Sigmoid colon (tissue), 7 donors: ENCODE results near the gene PLCL1. TPM values are rescaled to one million over a fixed set of nuclear protein-coding genes. Genes with fewer than 3 reads are reported as not detected.

Experiments
- DNase-seq: peaks from one replicate; pipeline ENCODE4 v3.0.0-alpha.2; 2019
- H3K27ac ChIP-seq, 4 donors: fragments of 200-600 bp; sonication (generic); one replicate each; pipeline ENCODE4 v1.5.1; 2016 to 2019; ENCODE audit warnings: mild to moderate bottlenecking in 1 of 4
- H3K27me3 ChIP-seq, 3 donors: fragments of 200-600 bp; sonication (generic); one replicate each; pipeline ENCODE4 v1.5.1; 2019; ENCODE audit warnings: mild to moderate bottlenecking in 1 of 3
- H3K36me3 ChIP-seq, 4 donors: fragments of 200-600 bp; sonication (generic); one replicate each; pipeline ENCODE4 v1.5.1; 2016 to 2019
- H3K4me1 ChIP-seq, 4 donors: fragments of 200-600 bp; sonication (generic); one replicate each; pipeline ENCODE4 v1.5.1; 2017 to 2019
- H3K4me3 ChIP-seq, 4 donors: fragments of 200-600 bp; sonication (generic); one replicate each; pipeline ENCODE4 v1.5.1; 2017 to 2019; ENCODE audit warnings: mild to moderate bottlenecking in 2 of 4, moderate library complexity in 1 of 4
- H3K9me3 ChIP-seq, 4 donors: fragments of 200-600 bp in 3 of 4; sonication (generic) in 3 of 4; one replicate each; pipeline versions ENCODE4 v1.5.1 to v1.6.1; 2013 to 2019
- CTCF ChIP-seq, 4 experiments: fragments of 450-650 bp in 3 of 4; fragments of 200-600 bp in 1 of 4; IDR thresholded peaks; one replicate each; pipeline ENCODE4 v1.5.1; 2016 to 2019; ENCODE audit warnings: antibody characterized with exemption in 4 of 4, mild to moderate bottlenecking in 3 of 4, moderate library complexity in 2 of 4
- EP300 ChIP-seq, 4 donors: sonication (generic); formaldehyde crosslinking; IDR thresholded peaks; one replicate each; pipeline ENCODE4 v1.6.1; 2017; ENCODE audit warnings: antibody characterized with exemption in 4 of 4
- POLR2A ChIP-seq, 2 donors: fragments of 450-650 bp; IDR thresholded peaks; one replicate each; pipeline ENCODE4 v1.6.1; 2016; ENCODE audit warnings: antibody characterized with exemption in 2 of 2, mild to moderate bottlenecking in 2 of 2, moderate library complexity in 2 of 2
- POLR2AphosphoS5 ChIP-seq, 4 donors: sonication (generic); formaldehyde crosslinking; IDR thresholded peaks; one replicate each; pipeline ENCODE4 v1.6.1; 2017; ENCODE audit warnings: antibody characterized with exemption in 4 of 4
- WGBS, 2 donors: extraction: QIAGEN DNeasy Blood & Tissue Kit; methylation state at CpG; one replicate each; pipeline ENCODE4 v1.1.7; 2013; 5-methylcytosine and 5-hydroxymethylcytosine counted together
- intact Hi-C: fragments of 100-400 bp; cut with DNase I; formaldehyde crosslinking; loops from one replicate; pipeline ENCODE4 v1.15.1; 2023
- polyA plus RNA-seq, 3 donors: library from polyadenylated mRNA; stranded (reverse); fragments of 200-250 nt; gene quantifications; one replicate each; pipeline ENCODE4 v1.2.3, GENCODE V29; 2013
- total RNA-seq, 4 donors: library from RNA; depleted of rRNA; stranded (reverse); fragments of >200 nt; gene quantifications; one replicate each; pipeline ENCODE4 v1.1.0, GENCODE V29; 2016
- donor health status: healthy with polysubstance abuse.
- donor health status: Bipolar disorder and iron deficiency.
- donor health status: healthy.

PLCL1 gene
- total and polyA plus RNA-seq, 7 donors, result 0.69 to 20.0 (median 13.6) TPM

DNA sequence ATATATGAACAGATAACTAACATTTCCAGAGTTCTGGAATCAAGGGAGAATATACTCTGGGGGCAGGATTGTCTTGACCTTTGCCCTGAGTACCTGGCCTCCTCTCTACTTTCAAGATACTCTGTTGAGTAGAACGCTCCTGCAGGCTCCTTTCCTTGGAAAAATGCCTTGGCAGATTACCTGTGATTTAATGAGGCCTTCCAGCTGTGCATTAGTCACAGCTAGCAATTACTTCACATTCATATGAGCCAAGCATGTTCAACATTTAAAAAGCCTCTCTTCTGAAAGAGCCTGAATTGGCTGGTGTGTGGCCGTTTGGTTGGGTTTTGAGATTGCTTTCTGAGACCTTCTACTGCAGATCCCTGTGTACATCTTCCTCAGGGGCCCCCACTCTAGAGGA, 142.2 kb downstream of the PLCL1 start:
- H3K9me3 ChIP-seq, result no peaks in the 10 kb centered on the region
- H3K27me3 ChIP-seq, result no peaks in the 10 kb centered on the region
- peaks cover 0 to 41% (median 14%) of the 10 kb centered on the region in 4 donors for H3K4me1 ChIP-seq
- 59 to 77% methylated on average over 2 of the region's 2 CpGs for WGBS, 2 donors
- no peaks in the 10 kb centered on the region for H3K36me3 ChIP-seq
- intact Hi-C loops, result no loop called here
- no peak overlapping the region for H3K4me3 ChIP-seq
- no peak for TF ChIP-seq CTCF (IDR thresholded peaks at IDR 0.05)
- TF ChIP-seq POLR2AphosphoS5 (IDR thresholded peaks at IDR 0.05), result no peak
- no peak for TF ChIP-seq EP300 (IDR thresholded peaks at IDR 0.05)
- TF ChIP-seq POLR2A (IDR thresholded peaks at IDR 0.05), result no peak
- DNase-seq, result no peak
- H3K27ac ChIP-seq, result no peak overlapping the region

DNA sequence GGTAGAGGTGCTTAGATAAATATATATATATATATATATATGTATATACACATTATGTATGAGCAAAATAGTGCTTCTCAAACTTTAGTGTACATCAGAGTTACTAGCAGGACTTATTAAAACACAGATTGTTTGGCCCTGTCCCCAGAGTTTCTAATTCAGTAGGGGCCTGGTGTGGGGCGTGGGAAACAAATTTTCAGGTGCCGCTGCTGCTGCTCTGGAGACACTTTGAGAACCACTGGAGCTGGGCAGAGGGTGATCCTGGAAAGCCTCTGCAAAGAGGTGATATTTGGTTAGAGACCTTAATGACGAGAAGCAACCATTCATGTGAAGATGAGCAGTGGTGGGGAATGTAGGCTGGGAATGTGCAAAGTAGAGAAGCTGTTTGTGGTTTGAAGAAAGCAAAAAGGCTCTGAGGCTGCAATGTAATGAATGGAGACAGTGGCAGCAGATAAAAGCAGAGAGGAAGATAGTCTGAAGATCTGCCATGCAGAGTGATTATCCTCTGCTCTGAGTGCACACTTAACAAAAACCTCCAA, 142.9 kb downstream of the PLCL1 start:
- H3K27me3 ChIP-seq, result no peaks in the 10 kb centered on the region
- 81 to 90% methylated on average over 3 of the region's 3 CpGs for WGBS, 2 donors
- H3K9me3 ChIP-seq, result no peaks in the 10 kb centered on the region
- peaks cover 0 to 41% (median 14%) of the 10 kb centered on the region in 4 donors for H3K4me1 ChIP-seq
- H3K4me3 ChIP-seq, result no peak overlapping the region
- intact Hi-C loops, result no loop called here
- no peak overlapping the region for H3K27ac ChIP-seq
- TF ChIP-seq CTCF (IDR thresholded peaks at IDR 0.05), result no peak
- no peak for TF ChIP-seq POLR2A (IDR thresholded peaks at IDR 0.05)
- TF ChIP-seq POLR2AphosphoS5 (IDR thresholded peaks at IDR 0.05), result no peak
- no peak for TF ChIP-seq EP300 (IDR thresholded peaks at IDR 0.05)
- DNase-seq, result no peak
- no peaks in the 10 kb centered on the region for H3K36me3 ChIP-seq

DNA sequence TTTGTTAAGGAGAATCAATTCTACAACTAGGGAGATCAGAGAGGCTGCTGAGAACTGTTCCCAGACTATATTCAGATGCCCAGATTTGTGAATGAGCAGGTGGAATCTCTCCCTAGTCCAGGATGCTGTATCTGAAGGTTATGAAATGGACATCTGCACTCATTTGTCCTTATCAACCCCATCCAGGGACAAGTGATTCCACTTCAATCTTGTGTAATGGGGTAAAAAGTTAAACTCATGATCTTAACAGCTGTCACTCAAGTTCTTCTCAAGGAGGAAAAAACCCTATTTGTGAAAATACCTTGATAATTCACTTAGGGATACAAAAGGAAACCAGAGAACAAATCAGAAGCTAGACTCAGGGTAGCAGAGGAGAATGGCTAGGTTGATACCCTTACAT, 144.8 kb downstream of the PLCL1 start:
- H3K27me3 ChIP-seq, result no peaks in the 10 kb centered on the region
- no peak overlapping the region for H3K27ac ChIP-seq
- no peaks in the 10 kb centered on the region for H3K36me3 ChIP-seq
- intact Hi-C loops, result no loop called here
- TF ChIP-seq EP300 (IDR thresholded peaks at IDR 0.05) (no peak), POLR2A (IDR thresholded peaks at IDR 0.05) (no peak), POLR2AphosphoS5 (IDR thresholded peaks at IDR 0.05) (no peak), CTCF (IDR thresholded peaks at IDR 0.05) (no peak)
- peaks cover 0 to 35% (median 13%) of the 10 kb centered on the region in 4 donors for H3K4me1 ChIP-seq
- DNase-seq, result no peak
- H3K4me3 ChIP-seq, result no peak overlapping the region
- no peaks in the 10 kb centered on the region for H3K9me3 ChIP-seq

GRCh38 chr2:197950006-197950405, 145.6 kb downstream of the PLCL1 start:
- Histone ChIP-seq H3K9me3 (no peaks in the 10 kb centered on the region), H3K4me3 (no peak overlapping the region), H3K27me3 (no peaks in the 10 kb centered on the region), H3K36me3 (no peaks in the 10 kb centered on the region), H3K4me1 (peaks cover 0 to 34% (median 12%) of the 10 kb centered on the region in 4 donors), H3K27ac (no peak overlapping the region)
- intact Hi-C loops, result no loop called here
- 88 to 92% methylated on average over 3 of the region's 3 CpGs for whole genome bisulfite sequencing, 2 donors
- DNase-seq, result no peak
- no peak for TF ChIP-seq POLR2A (IDR thresholded peaks at IDR 0.05)
- TF ChIP-seq CTCF (IDR thresholded peaks at IDR 0.05), result no peak
- TF ChIP-seq EP300 (IDR thresholded peaks at IDR 0.05), result no peak
- no peak for TF ChIP-seq POLR2AphosphoS5 (IDR thresholded peaks at IDR 0.05)

- intact Hi-C loops, result no loop called here
- H3K4me3 ChIP-seq, result no peak overlapping the region
- H3K9me3 ChIP-seq, result no peaks in the 10 kb centered on the region
- no peak overlapping the region for H3K27ac ChIP-seq
- peaks cover 0 to 36% (median 14%) of the 10 kb centered on the region in 4 donors for H3K4me1 ChIP-seq
- H3K27me3 ChIP-seq, result no peaks in the 10 kb centered on the region
- TF ChIP-seq POLR2A (IDR thresholded peaks at IDR 0.05) (no peak), POLR2AphosphoS5 (IDR thresholded peaks at IDR 0.05) (no peak), EP300 (IDR thresholded peaks at IDR 0.05) (no peak), CTCF (IDR thresholded peaks at IDR 0.05) (no peak)
- 89 to 90% methylated on average over 1 of the region's 1 CpG for WGBS, 2 donors
- no peak for DNase-seq
- no peaks in the 10 kb centered on the region for H3K36me3 ChIP-seq
Observed at GRCh38 chr2:197950724-197951123, 146.3 kb downstream of the PLCL1 start.
